RWPE1 (cell line): ENCODE data around the gene GPC6.

ENCODE experiments used
- CTCF ChIA-PET: fragments of 350-600 bp; sonication (Branson Sonifier 250); formaldehyde crosslinking; extraction: SDS; loops from one replicate; lab custom pipeline; 2021; lab: Yijun Ruan, JAX
- POLR2A ChIA-PET: fragments of 400-600 bp; formaldehyde crosslinking; extraction: SDS; loops from one replicate; lab custom pipeline; 2020; ENCODE audit warnings: antibody characterized with exemption; ENCODE audit not compliant: low non-redundant PET; lab: Yijun Ruan, JAX
- DNase-seq: peaks from one replicate; pipeline ENCODE4 v3.0.0; 2012; ENCODE audit warnings: low spot score
- H3K27ac ChIP-seq: fragments of 450-650 bp; 2 replicates; pipeline ENCODE4 v1.5.1; 2017
- CTCF ChIP-seq: fragments of 450-650 bp; conservative IDR thresholded peaks from 2 replicates; pipeline ENCODE4 v1.5.1; 2017; ENCODE audit warnings: low read depth, mild to moderate bottlenecking

Gene GPC6

GRCh38 chr13:93248627-93249047, 22.0 kb downstream of the GPC6 start:
- POLR2A ChIA-PET, result no interaction called here
- TF ChIP-seq CTCF, result no peak
- CTCF ChIA-PET, result interaction anchor here (1.1 kb wide), 1 partner anchor 27 kb away, joined by 3 read pairs; no protein-coding TSS in a partner anchor
- DNase-seq, result no peak
- H3K27ac ChIP-seq, result peak overlapping the region; percentile 44; the same call in 1 of the 2 replicates

GRCh38 chr13:93249364-93250306, 23.0 kb downstream of the GPC6 start:
- no peak for TF ChIP-seq CTCF
- POLR2A ChIA-PET, result no interaction called here
- CTCF ChIA-PET, result interaction anchor here (1.1 kb wide), 1 partner anchor 26 kb away, joined by 3 read pairs; no protein-coding TSS in a partner anchor
- H3K27ac ChIP-seq, result no peak overlapping the region
- DNase-seq, result peak; percentile 68

GRCh38 chr13:93254775-93255174, 28.2 kb downstream of the GPC6 start:
- ChIA-PET POLR2A (no interaction called here), CTCF (interaction anchor here (0.6 kb wide), 1 partner anchor 1843 kb away, joined by 3 read pairs; no protein-coding TSS in a partner anchor)
- no peak for TF ChIP-seq CTCF

GRCh38 chr13:93256998-93257397, 30.4 kb downstream of the GPC6 start:
- CTCF ChIA-PET, result no interaction called here

More at GRCh38 chr13:93254775-93255174, 28.2 kb downstream of the GPC6 start:
- no peak overlapping the region for H3K27ac ChIP-seq
- DNase-seq, result no peak

GRCh38 chr13:93259527-93260080, 33.0 kb downstream of the GPC6 start:
- ChIA-PET CTCF (no interaction called here), POLR2A (no interaction called here)
- DNase-seq, result no peak
- H3K27ac ChIP-seq, result no peak overlapping the region
- TF ChIP-seq CTCF, result no peak

More at GRCh38 chr13:93256998-93257397, 30.4 kb downstream of the GPC6 start:
- no peak overlapping the region for H3K27ac ChIP-seq
- POLR2A ChIA-PET, result no interaction called here
- no peak for TF ChIP-seq CTCF
- DNase-seq, result no peak

GRCh38 chr13:93260591-93260990, 34.0 kb downstream of the GPC6 start:
- no peak for TF ChIP-seq CTCF
- ChIA-PET CTCF (no interaction called here), POLR2A (no interaction called here)
- DNase-seq, result no peak
- H3K27ac ChIP-seq, result no peak overlapping the region
